Upper lobe of left lung (tissue), 6 donors: ENCODE results near the gene JMJD1C. TPM values are rescaled to one million over a fixed set of nuclear protein-coding genes. Genes with fewer than 3 reads are reported as not detected.

Experiments used
- ATAC-seq, 2 donors: fragments of 200-7000 bp; cut with Tn5 transposase; one replicate each; pipeline ENCODE4 v1.9.1; 2022; ENCODE audit warnings: mild to moderate bottlenecking in 2 of 2, moderate library complexity in 2 of 2; ENCODE audit not compliant: low FRiP score in 2 of 2
- DNase-seq, 2 donors: peaks; one replicate each; pipeline ENCODE4 v3.0.0-alpha.2; 2019 to 2020
- H3K27ac ChIP-seq, 4 donors: fragments of 200-600 bp; sonication (generic); one replicate each; pipeline ENCODE4 v1.5.1; 2016 to 2019
- H3K27me3 ChIP-seq, 4 donors: fragments of 200-600 bp; sonication (generic); one replicate each; pipeline ENCODE4 v1.5.1; 2017 to 2019
- H3K36me3 ChIP-seq, 4 donors: fragments of 200-600 bp; sonication (generic); one replicate each; pipeline ENCODE4 v1.5.1; 2016 to 2019
- H3K4me1 ChIP-seq, 4 donors: fragments of 200-600 bp; sonication (generic); one replicate each; pipeline ENCODE4 v1.5.1; 2018 to 2019
- H3K4me3 ChIP-seq, 4 donors: fragments of 200-600 bp; sonication (generic); one replicate each; pipeline ENCODE4 v1.5.1; 2017 to 2019; ENCODE audit warnings: mild to moderate bottlenecking in 2 of 4, moderate library complexity in 1 of 4
- H3K9me3 ChIP-seq, 4 donors: fragments of 200-600 bp; sonication (generic); one replicate each; pipeline ENCODE4 v1.5.1; 2018 to 2019
- EP300 ChIP-seq, 4 donors: sonication (generic); formaldehyde crosslinking; IDR thresholded peaks; one replicate each; pipeline ENCODE4 v1.5.1; 2017; ENCODE audit warnings: antibody characterized with exemption in 4 of 4, control low read depth in 2 of 4
- POLR2A ChIP-seq, 4 donors: fragments of 450-650 bp; IDR thresholded peaks; one replicate each; pipeline ENCODE4 v1.5.1; 2016 to 2017; ENCODE audit warnings: antibody characterized with exemption in 4 of 4, mild to moderate bottlenecking in 2 of 4
- POLR2AphosphoS5 ChIP-seq, 2 donors: sonication (generic); formaldehyde crosslinking; IDR thresholded peaks; one replicate each; pipeline ENCODE4 v1.5.1; 2017; ENCODE audit warnings: antibody characterized with exemption in 2 of 2
- WGBS, 2 donors: methylation state at CpG; one replicate each; pipeline ENCODE4 v1.1.5; 2017 to 2018; 5-methylcytosine and 5-hydroxymethylcytosine counted together
- total RNA-seq, 6 donors: library from RNA; depleted of rRNA in 4 of 6; stranded (reverse); fragments of >200 nt in 4 of 6; gene quantifications; one replicate each; pipeline versions ENCODE4 v1.1.0 to v1.2.1, GENCODE V29; 2016 to 2021
- TF ChIP-seq, protein P1 (sequence below), 6 experiments: fragments of 450-650 bp in 4 of 6; fragments of 200-600 bp in 2 of 6; sonication (generic) in 2 of 6; IDR thresholded peaks; one replicate each; pipeline ENCODE4 v1.5.1; 2016 to 2019; ENCODE audit warnings: antibody characterized with exemption in 6 of 6
- donor health status: DM: no; HTN: no; CAD: no; lungs with moderate emphysema.
- donor health status: DM: no; HTN: yes; CAD: no; lungs with severe emphysema.

The JMJD1C gene
- total RNA-seq, 6 donors from 2014 or later = 80.2 to 130 (median 94.2) TPM

DNA sequence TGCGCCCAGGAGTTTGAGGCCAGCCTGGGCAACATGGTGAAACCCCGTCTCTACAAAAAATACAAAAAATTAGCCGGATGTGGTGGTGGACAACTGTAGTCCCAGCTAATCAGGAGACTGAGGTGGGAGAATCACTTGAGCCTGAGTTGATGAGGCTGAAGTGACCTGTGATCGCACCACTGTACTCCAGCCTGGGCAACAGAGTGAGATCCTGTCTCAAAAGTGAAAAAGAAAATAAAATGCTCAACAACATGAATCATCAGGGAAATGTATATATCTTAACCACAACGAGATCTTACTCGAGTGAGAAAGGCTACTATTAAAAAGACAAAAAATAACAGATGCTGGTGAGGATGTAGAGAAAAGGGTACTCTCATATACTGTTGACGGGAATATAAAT lies 72.7 kb downstream of the JMJD1C start:
- no peak overlapping the region for H3K27ac ChIP-seq
- H3K27me3 ChIP-seq = no peaks in the 10 kb centered on the region
- H3K4me1 ChIP-seq = peaks cover 3 to 9% (median 6%) of the 10 kb centered on the region in 4 donors
- ATAC-seq (no peak), DNase-seq (no peak)
- WGBS, 2 donors = 90 to 93% methylated on average over 7 of the region's 7 CpGs
- H3K9me3 ChIP-seq = no peaks in the 10 kb centered on the region
- H3K36me3 ChIP-seq = no peaks in the 10 kb centered on the region
- no peak for TF ChIP-seq POLR2AphosphoS5 (IDR thresholded peaks at IDR 0.05)
- no peak for TF ChIP-seq EP300 (IDR thresholded peaks at IDR 0.05)
- TF ChIP-seq, protein P1, sequence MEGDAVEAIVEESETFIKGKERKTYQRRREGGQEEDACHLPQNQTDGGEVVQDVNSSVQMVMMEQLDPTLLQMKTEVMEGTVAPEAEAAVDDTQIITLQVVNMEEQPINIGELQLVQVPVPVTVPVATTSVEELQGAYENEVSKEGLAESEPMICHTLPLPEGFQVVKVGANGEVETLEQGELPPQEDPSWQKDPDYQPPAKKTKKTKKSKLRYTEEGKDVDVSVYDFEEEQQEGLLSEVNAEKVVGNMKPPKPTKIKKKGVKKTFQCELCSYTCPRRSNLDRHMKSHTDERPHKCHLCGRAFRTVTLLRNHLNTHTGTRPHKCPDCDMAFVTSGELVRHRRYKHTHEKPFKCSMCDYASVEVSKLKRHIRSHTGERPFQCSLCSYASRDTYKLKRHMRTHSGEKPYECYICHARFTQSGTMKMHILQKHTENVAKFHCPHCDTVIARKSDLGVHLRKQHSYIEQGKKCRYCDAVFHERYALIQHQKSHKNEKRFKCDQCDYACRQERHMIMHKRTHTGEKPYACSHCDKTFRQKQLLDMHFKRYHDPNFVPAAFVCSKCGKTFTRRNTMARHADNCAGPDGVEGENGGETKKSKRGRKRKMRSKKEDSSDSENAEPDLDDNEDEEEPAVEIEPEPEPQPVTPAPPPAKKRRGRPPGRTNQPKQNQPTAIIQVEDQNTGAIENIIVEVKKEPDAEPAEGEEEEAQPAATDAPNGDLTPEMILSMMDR (IDR thresholded peaks at IDR 0.05) = no peak
- no peak for TF ChIP-seq POLR2A (IDR thresholded peaks at IDR 0.05)
- no peak overlapping the region for H3K4me3 ChIP-seq

DNA sequence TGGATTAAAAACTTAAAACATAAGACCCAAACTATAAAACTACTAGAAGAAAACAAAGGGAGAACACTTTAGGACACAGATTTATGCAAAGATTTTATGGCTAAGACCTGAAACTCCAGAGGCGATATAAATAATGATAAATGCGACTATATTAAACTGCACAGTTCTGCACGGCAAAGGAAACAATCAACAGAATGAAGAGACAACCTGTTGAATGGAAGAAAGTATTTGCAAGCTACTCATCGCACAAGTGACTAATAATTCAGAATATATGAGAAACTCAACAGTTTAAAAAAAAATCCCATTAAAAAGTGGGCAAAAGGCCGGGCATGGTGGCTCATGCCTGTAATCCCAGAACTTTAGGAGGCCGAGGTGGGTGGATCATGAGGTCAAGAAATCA lies 73.6 kb downstream of the JMJD1C start:
- no peak overlapping the region for H3K4me3 ChIP-seq
- DNase-seq (no peak), ATAC-seq (no peak)
- no peaks in the 10 kb centered on the region for H3K27me3 ChIP-seq
- no peak overlapping the region for H3K27ac ChIP-seq
- peaks cover 4 to 13% (median 8%) of the 10 kb centered on the region in 4 donors for H3K4me1 ChIP-seq
- H3K9me3 ChIP-seq = no peaks in the 10 kb centered on the region
- no peaks in the 10 kb centered on the region for H3K36me3 ChIP-seq
- WGBS, 2 donors = 94 to 98% methylated on average over 6 of the region's 6 CpGs
- TF ChIP-seq EP300 (IDR thresholded peaks at IDR 0.05) (no peak), POLR2A (IDR thresholded peaks at IDR 0.05) (no peak), POLR2AphosphoS5 (IDR thresholded peaks at IDR 0.05) (no peak)
- TF ChIP-seq, protein P1 (IDR thresholded peaks at IDR 0.05) = no peak

DNA sequence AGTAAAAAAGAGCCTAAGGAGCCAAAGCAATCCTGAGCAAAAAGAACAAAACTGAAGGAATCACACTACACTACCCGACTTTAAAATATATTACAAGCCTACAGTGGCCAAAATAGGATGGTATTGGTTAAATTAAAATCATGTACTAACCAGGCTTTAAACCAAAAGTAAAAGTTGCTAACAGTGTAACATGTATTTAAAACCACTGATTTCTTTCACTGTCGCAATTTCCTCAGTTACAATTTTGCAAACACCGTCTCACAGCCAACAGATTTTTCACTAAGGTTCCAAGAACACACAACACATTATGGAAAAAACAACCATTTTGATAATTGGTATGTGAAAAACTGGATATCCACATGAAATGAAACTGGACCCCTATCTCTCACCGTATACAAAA lies 74.0 kb downstream of the JMJD1C start:
- Histone ChIP-seq H3K4me1 (peaks cover 4 to 13% (median 8%) of the 10 kb centered on the region in 4 donors), H3K9me3 (no peaks in the 10 kb centered on the region), H3K27me3 (no peaks in the 10 kb centered on the region), H3K4me3 (no peak overlapping the region), H3K27ac (no peak overlapping the region), H3K36me3 (no peaks in the 10 kb centered on the region)
- no peak for TF ChIP-seq EP300 (IDR thresholded peaks at IDR 0.05)
- no peak for TF ChIP-seq POLR2AphosphoS5 (IDR thresholded peaks at IDR 0.05)
- TF ChIP-seq POLR2A (IDR thresholded peaks at IDR 0.05) = no peak
- TF ChIP-seq, protein P1 (IDR thresholded peaks at IDR 0.05) = no peak
- 72 to 79% methylated on average over 4 of the region's 4 CpGs for WGBS, 2 donors
- ATAC-seq (no peak), DNase-seq (no peak)

DNA sequence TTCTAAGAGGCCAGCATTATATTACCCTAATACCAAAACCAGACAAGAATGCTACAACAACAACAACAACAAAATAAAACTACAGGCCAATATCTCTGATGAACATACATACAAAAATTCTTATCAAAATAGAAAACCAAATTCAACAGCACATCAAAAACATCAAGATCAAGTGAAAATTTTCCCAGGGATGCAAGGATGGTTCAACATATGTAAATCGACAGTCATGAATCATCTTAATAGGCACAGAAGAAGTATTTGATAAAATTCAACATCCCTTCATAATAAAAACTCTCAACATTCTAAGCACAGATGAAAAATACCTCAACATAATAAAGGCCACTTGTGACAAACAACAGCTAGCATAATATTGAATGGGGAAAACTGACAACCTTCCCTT lies 75.3 kb downstream of the JMJD1C start:
- WGBS, 2 donors = 96% methylated on average over 1 of the region's 1 CpG
- H3K27ac ChIP-seq = no peak overlapping the region
- H3K36me3 ChIP-seq = no peaks in the 10 kb centered on the region
- no peak overlapping the region for H3K4me3 ChIP-seq
- ATAC-seq = no peak
- H3K27me3 ChIP-seq = no peaks in the 10 kb centered on the region
- no peaks in the 10 kb centered on the region for H3K9me3 ChIP-seq
- peaks cover 4 to 13% (median 8%) of the 10 kb centered on the region in 4 donors for H3K4me1 ChIP-seq
- TF ChIP-seq EP300 (IDR thresholded peaks at IDR 0.05) (no peak), POLR2AphosphoS5 (IDR thresholded peaks at IDR 0.05) (no peak), POLR2A (IDR thresholded peaks at IDR 0.05) (no peak)
- TF ChIP-seq, protein P1 (IDR thresholded peaks at IDR 0.05) = no peak
- no peak for DNase-seq

DNA sequence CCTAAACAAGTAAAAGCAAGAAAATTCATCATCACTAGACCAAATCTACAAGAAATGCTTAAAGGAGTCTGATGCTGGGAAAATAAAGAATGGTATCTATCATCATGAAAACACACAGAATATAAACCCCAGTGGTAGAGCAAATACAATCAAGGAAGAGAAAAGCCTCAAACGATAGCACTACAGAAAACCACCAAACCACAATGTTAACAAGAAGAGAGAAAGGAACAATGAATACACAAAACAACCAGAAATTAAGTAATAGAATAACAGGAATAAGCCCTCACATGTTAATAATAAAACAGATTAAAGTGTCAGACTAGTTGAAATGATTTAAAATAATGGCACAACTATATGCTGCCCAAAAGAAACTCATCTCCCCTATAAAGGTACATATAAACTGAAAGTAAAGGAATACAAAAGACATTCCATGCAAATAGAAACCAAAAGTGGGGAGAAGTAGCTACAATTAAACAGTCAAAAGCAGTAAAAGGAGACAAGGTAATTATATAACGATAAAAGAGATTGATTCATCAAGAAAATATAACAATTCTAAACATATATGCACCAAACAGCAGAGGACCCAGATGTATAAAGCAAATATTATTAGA lies 77.3 kb downstream of the JMJD1C start:
- Histone ChIP-seq H3K36me3 (no peaks in the 10 kb centered on the region), H3K27ac (peak overlapping the region in 2 of 4 donors; percentile 22 to 40), H3K4me1 (peaks cover 9 to 15% (median 11%) of the 10 kb centered on the region in 4 donors), H3K27me3 (no peaks in the 10 kb centered on the region), H3K4me3 (no peak overlapping the region), H3K9me3 (no peaks in the 10 kb centered on the region)
- 40 to 50% methylated on average over 2 of the region's 2 CpGs for WGBS, 2 donors
- ATAC-seq (no peak), DNase-seq (no peak)
- TF ChIP-seq EP300 (IDR thresholded peaks at IDR 0.05) = no peak
- TF ChIP-seq, protein P1 (IDR thresholded peaks at IDR 0.05) = no peak
- TF ChIP-seq POLR2A (IDR thresholded peaks at IDR 0.05) = no peak
- no peak for TF ChIP-seq POLR2AphosphoS5 (IDR thresholded peaks at IDR 0.05)
